Smooth muscle cell (in vitro differentiated cells): ENCODE data around the gene TIAM1. TPM values are rescaled to one million over a fixed set of nuclear protein-coding genes. Genes with fewer than 3 reads are reported as not detected.

Source experiments
- DNase-seq: peaks from one replicate; lab custom pipeline; 2025; ENCODE audit not compliant: unreplicated experiment; lab: John Stamatoyannopoulos, UW
- H2AFZ ChIP-seq: fragments of 200-600 bp; sonication (generic); 2 replicates; pipeline ENCODE4 v1.6.0; 2016; ENCODE audit warnings: antibody characterized with exemption, low read depth, mild to moderate bottlenecking
- H3F3A ChIP-seq: fragments of 200-600 bp; sonication (generic); 2 replicates; pipeline ENCODE4 v1.6.0; 2017; ENCODE audit warnings: antibody characterized with exemption, low read depth
- H3K27ac ChIP-seq: fragments of 200-600 bp; sonication (generic); 2 replicates; pipeline ENCODE4 v1.5.1; 2016; ENCODE audit warnings: low read depth, mild to moderate bottlenecking
- H3K27me3 ChIP-seq: fragments of 200-600 bp; sonication (generic); 2 replicates; pipeline ENCODE4 v1.6.1; 2016; ENCODE audit warnings: low read depth, mild to moderate bottlenecking
- H3K36me3 ChIP-seq: fragments of 200-600 bp; sonication (generic); 2 replicates; pipeline ENCODE4 v1.5.1; 2016; ENCODE audit warnings: low read depth
- H3K4me1 ChIP-seq: fragments of 200-600 bp; sonication (generic); 2 replicates; pipeline ENCODE4 v1.5.1; 2016; ENCODE audit warnings: low read depth
- H3K4me2 ChIP-seq: fragments of 200-600 bp; sonication (generic); 2 replicates; pipeline ENCODE4 v1.6.0; 2016; ENCODE audit warnings: mild to moderate bottlenecking
- H3K4me3 ChIP-seq: fragments of 200-600 bp; sonication (generic); 2 replicates; pipeline ENCODE4 v1.5.1; 2016; ENCODE audit warnings: mild to moderate bottlenecking
- H3K79me2 ChIP-seq: fragments of 200-600 bp; sonication (generic); 2 replicates; pipeline ENCODE4 v1.6.0; 2016; ENCODE audit warnings: low read depth, mild to moderate bottlenecking
- H3K9ac ChIP-seq: fragments of 200-600 bp; sonication (generic); 2 replicates; pipeline ENCODE4 v1.6.0; 2016; ENCODE audit warnings: low read depth
- H3K9me3 ChIP-seq: fragments of 200-600 bp; sonication (generic); replicated peaks from 2 replicates; pipeline ENCODE4 v1.5.1; 2016; ENCODE audit warnings: low read depth
- H4K20me1 ChIP-seq: fragments of 200-600 bp; sonication (generic); 2 replicates; pipeline ENCODE4 v1.6.0; 2016; ENCODE audit warnings: low read depth
- CTCF ChIP-seq: fragments of 200-600 bp; sonication (generic); IDR thresholded peaks from 2 replicates; pipeline ENCODE4 v1.5.1; 2017; ENCODE audit warnings: borderline replicate concordance, mild to moderate bottlenecking, antibody characterized with exemption; ENCODE audit not compliant: insufficient read depth, poor library complexity, severe bottlenecking
- WGBS: methylation state at CpG from one replicate; pipeline ENCODE4 v1.1.7; 2016; ENCODE audit warnings: low lambda C conversion rate; 5-methylcytosine and 5-hydroxymethylcytosine counted together
- polyA plus RNA-seq: library from polyadenylated mRNA; unstranded; fragments of >200 nt; fragmentation: Nextera tagmentation; extraction: Ambion mirVana; gene quantifications from 2 replicates; pipeline ENCODE4 v1.2.1, GENCODE V29; 2016
- total RNA-seq: library from RNA; depleted of rRNA; stranded (reverse); fragments of >200 nt; gene quantifications from 2 replicates; pipeline ENCODE4 v1.2.3, GENCODE V29; 2014

The TIAM1 gene
- total and polyA plus RNA-seq, 2 experiments from 2014 or later = 3.2 to 12.9 TPM

- no peaks in the 10 kb centered on the region for H3K9me3 ChIP-seq
- no peaks in the 10 kb centered on the region for H3K27me3 ChIP-seq
- H3K79me2 ChIP-seq = peaks cover 5% of the 10 kb centered on the region
- H3F3A ChIP-seq = peaks cover 5% of the 10 kb centered on the region
- H3K9ac ChIP-seq = no peak overlapping the region
- H3K36me3 ChIP-seq = no peaks in the 10 kb centered on the region
- 95% methylated on average over 2 of the region's 2 CpGs for WGBS
- DNase-seq = no peak
- no peak overlapping the region for H3K27ac ChIP-seq
- H2AFZ ChIP-seq = no peak overlapping the region
- H3K4me3 ChIP-seq = no peak overlapping the region
- TF ChIP-seq CTCF = no peak
- no peaks in the 10 kb centered on the region for H4K20me1 ChIP-seq
- no peak overlapping the region for H3K4me2 ChIP-seq
- no peaks in the 10 kb centered on the region for H3K4me1 ChIP-seq
Observed at GRCh38 chr21:31287201-31287600, 56.9 kb downstream of the TIAM1 start.

- no peaks in the 10 kb centered on the region for H3K36me3 ChIP-seq
- no peak overlapping the region for H3K4me2 ChIP-seq
- H3K27ac ChIP-seq = no peak overlapping the region
- TF ChIP-seq CTCF = no peak
- H3K27me3 ChIP-seq = no peaks in the 10 kb centered on the region
- H3K4me1 ChIP-seq = no peaks in the 10 kb centered on the region
- H3K9me3 ChIP-seq = no peaks in the 10 kb centered on the region
- no peak overlapping the region for H3K9ac ChIP-seq
- WGBS = 100% methylated on average over 1 of the region's 1 CpG
- H3K79me2 ChIP-seq = peaks cover 5% of the 10 kb centered on the region
- H2AFZ ChIP-seq = no peak overlapping the region
- no peak overlapping the region for H3K4me3 ChIP-seq
- no peak for DNase-seq
- H4K20me1 ChIP-seq = no peaks in the 10 kb centered on the region
- peaks cover 5% of the 10 kb centered on the region for H3F3A ChIP-seq
Observed at GRCh38 chr21:31286621-31287020, 57.4 kb downstream of the TIAM1 start.

GRCh38 chr21:31284797-31285397 lies 59.2 kb downstream of the TIAM1 start:
- H3K79me2 ChIP-seq = peaks cover 5% of the 10 kb centered on the region
- no peak for TF ChIP-seq CTCF
- DNase-seq = no peak
- H4K20me1 ChIP-seq = no peaks in the 10 kb centered on the region
- H3K4me3 ChIP-seq = no peak overlapping the region
- no peak overlapping the region for H2AFZ ChIP-seq
- no peaks in the 10 kb centered on the region for H3K27me3 ChIP-seq
- no peak overlapping the region for H3K4me2 ChIP-seq
- 85% methylated on average over 5 of the region's 5 CpGs for WGBS
- no peaks in the 10 kb centered on the region for H3K4me1 ChIP-seq
- peaks cover 5% of the 10 kb centered on the region for H3F3A ChIP-seq
- H3K9ac ChIP-seq = no peak overlapping the region
- no peak overlapping the region for H3K27ac ChIP-seq
- no peaks in the 10 kb centered on the region for H3K9me3 ChIP-seq
- H3K36me3 ChIP-seq = no peaks in the 10 kb centered on the region

GRCh38 chr21:31283025-31283424 lies 61.0 kb downstream of the TIAM1 start:
- H3K4me2 ChIP-seq = peak overlapping the region; percentile 38
- H2AFZ ChIP-seq = no peak overlapping the region
- H4K20me1 ChIP-seq = no peaks in the 10 kb centered on the region
- H3K79me2 ChIP-seq = peaks cover 5% of the 10 kb centered on the region
- no peak for DNase-seq
- H3K4me1 ChIP-seq = no peaks in the 10 kb centered on the region
- peak overlapping the region; percentile 69 for H3K27ac ChIP-seq
- H3K27me3 ChIP-seq = no peaks in the 10 kb centered on the region
- H3K9me3 ChIP-seq = no peaks in the 10 kb centered on the region
- H3K9ac ChIP-seq = peak overlapping the region; percentile 25
- no peaks in the 10 kb centered on the region for H3K36me3 ChIP-seq
- no peak overlapping the region for H3K4me3 ChIP-seq
- WGBS = 99% methylated on average over 3 of the region's 3 CpGs
- peaks cover 5% of the 10 kb centered on the region for H3F3A ChIP-seq
- no peak for TF ChIP-seq CTCF
